ENCODE measurements around the gene OBP2A. TPM values are rescaled to one million over a fixed set of nuclear protein-coding genes. Genes with fewer than 3 reads are reported as not detected.
A peak's percentile ranks its signal among the peaks of the same experiment; 100 is the strongest.
"Not testable (repeated sequence)": the region's sequence is repeated elsewhere in the genome, so short reads cannot be mapped to it uniquely, and the experiment has no call there.

OBP2A gene
- total and polyA plus RNA-seq, 2 donors (not counting 1 experiment from before 2014, with no cell fraction given), result not detected

DNA sequence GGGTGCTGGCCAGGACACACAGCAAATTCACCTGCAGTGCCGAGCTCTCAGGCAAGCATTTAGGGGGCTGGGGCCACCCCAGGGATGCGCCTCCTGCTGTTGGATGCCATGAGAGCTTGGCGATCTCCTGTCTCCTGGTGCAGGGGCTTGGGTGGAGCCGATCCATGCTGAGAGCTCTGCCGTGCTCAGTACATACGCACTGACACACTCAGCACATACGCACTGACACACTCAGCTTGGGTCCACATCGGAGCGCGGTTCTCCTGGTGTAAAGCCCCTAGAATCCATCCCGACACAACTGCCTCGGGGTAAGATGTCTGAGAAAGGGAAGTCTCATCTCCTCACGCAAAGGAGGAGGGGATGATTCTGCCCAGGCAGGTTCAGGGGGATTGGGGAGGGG is 10.3 kb upstream of the OBP2A start:
- H3K4me3 ChIP-seq (replicated peaks in 1 of 4; ENCODE audit: control extremely low read depth in 1 of 4, insufficient read depth in 1 of 4, low read depth in 3 of 4, low read length in 4 of 4); H3K4me2 ChIP-seq (ENCODE audit: extremely low read depth, insufficient read depth, low read length); H3K27ac ChIP-seq (ENCODE audit: insufficient read depth, low read length); H4K20me1 ChIP-seq (ENCODE audit: control insufficient read depth, extremely low read depth, insufficient read depth, low read length); H3K9me3 ChIP-seq (ENCODE audit: control insufficient read depth, insufficient read depth, low read depth, low read length); H3K4me1 ChIP-seq (ENCODE audit: control insufficient read depth, extremely low read depth, insufficient read depth, low read length); H3K9ac ChIP-seq (ENCODE audit: insufficient read depth, low read length); H3K79me2 ChIP-seq (ENCODE audit: control insufficient read depth, insufficient read depth, low read length); H3K36me3 ChIP-seq (ENCODE audit: control insufficient read depth, insufficient read depth, low read length); DNase-seq (ENCODE audit: low read depth in 2 of 2); H2AFZ ChIP-seq (ENCODE audit: low read length); H3K27me3 ChIP-seq (ENCODE audit: control insufficient read depth, insufficient read depth, low read length): not testable (repeated sequence)

DNA sequence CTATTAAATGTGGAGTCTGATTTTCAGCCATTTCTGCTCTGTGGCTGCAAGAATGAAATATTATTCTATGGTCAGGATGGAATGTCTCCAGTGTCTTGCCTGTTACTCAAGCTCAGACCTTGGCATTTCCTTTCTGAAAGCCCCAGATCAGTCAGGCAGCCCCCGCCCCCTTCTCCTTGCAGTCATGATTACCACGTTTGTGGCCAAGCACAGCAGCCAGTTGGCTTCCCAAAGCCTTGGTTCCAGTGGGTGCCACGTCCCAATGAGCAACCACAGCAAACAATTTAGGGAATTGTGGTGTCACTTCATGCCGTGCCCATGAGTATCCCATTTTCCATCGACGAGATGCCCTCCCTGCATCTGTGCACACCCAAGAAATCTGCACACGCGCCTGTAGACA is 9.7 kb upstream of the OBP2A start:
- H3K36me3 ChIP-seq (ENCODE audit: control insufficient read depth, insufficient read depth, low read length), result no peaks in the 10 kb centered on the region
- no peaks in the 10 kb centered on the region for H3K79me2 ChIP-seq (ENCODE audit: control insufficient read depth, insufficient read depth, low read length)
- no peak overlapping the region for H3K9ac ChIP-seq (ENCODE audit: insufficient read depth, low read length)
- no peaks in the 10 kb centered on the region for H3K9me3 ChIP-seq (ENCODE audit: control insufficient read depth, insufficient read depth, low read depth, low read length)
- H4K20me1 ChIP-seq (ENCODE audit: control insufficient read depth, extremely low read depth, insufficient read depth, low read length), result no peaks in the 10 kb centered on the region
- peak in 1 of 2 donors; percentile 72 for DNase-seq (ENCODE audit: low read depth in 2 of 2)
- H3K27ac ChIP-seq (ENCODE audit: insufficient read depth, low read length), result no peak overlapping the region
- TF ChIP-seq, protein P1, sequence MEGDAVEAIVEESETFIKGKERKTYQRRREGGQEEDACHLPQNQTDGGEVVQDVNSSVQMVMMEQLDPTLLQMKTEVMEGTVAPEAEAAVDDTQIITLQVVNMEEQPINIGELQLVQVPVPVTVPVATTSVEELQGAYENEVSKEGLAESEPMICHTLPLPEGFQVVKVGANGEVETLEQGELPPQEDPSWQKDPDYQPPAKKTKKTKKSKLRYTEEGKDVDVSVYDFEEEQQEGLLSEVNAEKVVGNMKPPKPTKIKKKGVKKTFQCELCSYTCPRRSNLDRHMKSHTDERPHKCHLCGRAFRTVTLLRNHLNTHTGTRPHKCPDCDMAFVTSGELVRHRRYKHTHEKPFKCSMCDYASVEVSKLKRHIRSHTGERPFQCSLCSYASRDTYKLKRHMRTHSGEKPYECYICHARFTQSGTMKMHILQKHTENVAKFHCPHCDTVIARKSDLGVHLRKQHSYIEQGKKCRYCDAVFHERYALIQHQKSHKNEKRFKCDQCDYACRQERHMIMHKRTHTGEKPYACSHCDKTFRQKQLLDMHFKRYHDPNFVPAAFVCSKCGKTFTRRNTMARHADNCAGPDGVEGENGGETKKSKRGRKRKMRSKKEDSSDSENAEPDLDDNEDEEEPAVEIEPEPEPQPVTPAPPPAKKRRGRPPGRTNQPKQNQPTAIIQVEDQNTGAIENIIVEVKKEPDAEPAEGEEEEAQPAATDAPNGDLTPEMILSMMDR (conservative IDR thresholded peaks at IDR 0.05 in 1 of 2, IDR thresholded peaks at IDR 0.05 in 1 of 2; ENCODE audit: low read depth in 1 of 2, low read length in 2 of 2), result no peak
- no peak for TF ChIP-seq EZH2 (IDR thresholded peaks at IDR 0.05; ENCODE audit: low read length, missing control alignments)
- H3K4me3 ChIP-seq (replicated peaks in 1 of 4; ENCODE audit: control extremely low read depth in 1 of 4, insufficient read depth in 1 of 4, low read depth in 3 of 4, low read length in 4 of 4), result no peak overlapping the region
- no peak overlapping the region for H2AFZ ChIP-seq (ENCODE audit: low read length)
- no peaks in the 10 kb centered on the region for H3K27me3 ChIP-seq (ENCODE audit: control insufficient read depth, insufficient read depth, low read length)
- H3K4me1 ChIP-seq (ENCODE audit: control insufficient read depth, extremely low read depth, insufficient read depth, low read length), result no peaks in the 10 kb centered on the region
- no peak overlapping the region for H3K4me2 ChIP-seq (ENCODE audit: extremely low read depth, insufficient read depth, low read length)

DNA sequence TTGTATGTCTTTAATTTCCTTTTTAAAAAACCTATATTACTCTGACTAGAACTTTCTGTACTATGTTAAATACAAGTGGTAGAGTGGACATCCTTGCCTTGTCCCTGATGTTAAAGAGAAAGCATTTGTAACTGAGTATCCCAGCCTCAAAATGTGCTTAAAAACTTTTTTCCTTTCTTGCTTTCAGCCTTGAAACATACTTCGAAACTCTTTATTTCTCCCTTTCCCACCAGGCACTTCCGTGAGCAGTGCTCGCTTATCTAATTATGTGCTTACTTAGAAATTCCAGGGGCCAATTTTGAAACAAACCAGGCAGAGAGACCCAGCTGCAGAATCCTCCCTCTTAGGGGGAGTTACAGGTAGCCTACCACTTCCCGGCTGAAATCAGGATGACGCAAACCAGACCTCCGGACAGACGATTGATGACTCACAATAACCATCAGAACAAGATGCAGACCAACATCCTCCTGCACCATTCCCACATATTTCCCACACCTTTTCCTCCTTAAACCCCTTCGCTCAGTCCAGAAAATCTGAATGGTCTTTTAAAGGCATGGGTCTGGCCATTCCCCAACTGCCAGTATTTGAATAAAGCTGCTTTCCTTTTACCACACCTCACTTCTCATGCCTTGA is 2.5 kb upstream of the OBP2A start:
- not testable (repeated sequence) for H3K4me2 ChIP-seq (ENCODE audit: extremely low read depth, insufficient read depth, low read length)
- peak in 1 of 2 donors; percentile 7 for DNase-seq (ENCODE audit: low read depth in 2 of 2)

DNA sequence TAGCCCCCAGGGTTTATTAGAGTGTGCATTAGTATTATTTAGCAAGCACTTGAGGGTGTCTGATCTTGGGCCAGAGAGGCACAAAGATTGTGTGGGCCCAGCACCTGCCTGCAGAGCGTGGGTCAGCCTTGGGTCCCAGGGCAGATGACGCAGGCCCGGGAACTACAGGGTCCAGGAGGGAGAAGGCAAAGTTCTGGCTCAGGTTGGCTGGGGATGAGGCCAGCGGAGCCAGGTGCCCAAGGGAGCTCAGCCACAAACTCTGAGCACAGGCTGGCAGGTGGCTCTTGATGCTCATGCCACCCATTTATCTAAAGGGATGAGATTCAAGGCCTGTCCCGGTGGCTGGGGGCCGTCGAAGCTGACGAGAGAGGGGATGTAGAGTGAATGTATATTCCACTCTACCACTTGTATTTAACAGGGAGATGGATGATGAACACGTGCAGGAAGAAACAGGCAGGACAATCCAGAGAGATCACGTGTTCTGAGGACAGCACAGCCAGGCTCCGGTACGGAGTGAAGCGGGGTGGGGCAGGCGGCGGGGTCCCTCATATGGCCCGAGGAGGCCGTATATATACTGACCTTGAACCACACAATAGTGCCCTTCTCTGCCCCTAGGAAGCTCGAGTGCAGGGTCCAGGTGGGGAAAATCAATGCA is 818 bp upstream of the OBP2A start:
- H3K4me1 ChIP-seq (ENCODE audit: control insufficient read depth, extremely low read depth, insufficient read depth, low read length), result no peaks in the 10 kb centered on the region
- H3K79me2 ChIP-seq (ENCODE audit: control insufficient read depth, insufficient read depth, low read length), result no peaks in the 10 kb centered on the region
- no peak for DNase-seq (ENCODE audit: low read depth in 2 of 2)
- no peaks in the 10 kb centered on the region for H3K9me3 ChIP-seq (ENCODE audit: control insufficient read depth, insufficient read depth, low read depth, low read length)
- H3K4me2 ChIP-seq (ENCODE audit: extremely low read depth, insufficient read depth, low read length), result no peak overlapping the region
- H2AFZ ChIP-seq (ENCODE audit: low read length), result no peak overlapping the region
- H3K9ac ChIP-seq (ENCODE audit: insufficient read depth, low read length), result no peak overlapping the region
- H3K36me3 ChIP-seq (ENCODE audit: control insufficient read depth, insufficient read depth, low read length), result no peaks in the 10 kb centered on the region
- H3K27me3 ChIP-seq (ENCODE audit: control insufficient read depth, insufficient read depth, low read length), result no peaks in the 10 kb centered on the region
- no peaks in the 10 kb centered on the region for H4K20me1 ChIP-seq (ENCODE audit: control insufficient read depth, extremely low read depth, insufficient read depth, low read length)
- no peak overlapping the region for H3K27ac ChIP-seq (ENCODE audit: insufficient read depth, low read length)
- TF ChIP-seq EZH2 (IDR thresholded peaks at IDR 0.05; ENCODE audit: low read length, missing control alignments), result no peak
- TF ChIP-seq, protein P1 (conservative IDR thresholded peaks at IDR 0.05 in 1 of 2, IDR thresholded peaks at IDR 0.05 in 1 of 2; ENCODE audit: low read depth in 1 of 2, low read length in 2 of 2), result no peak
- no peak overlapping the region for H3K4me3 ChIP-seq (replicated peaks in 1 of 4; ENCODE audit: control extremely low read depth in 1 of 4, insufficient read depth in 1 of 4, low read depth in 3 of 4, low read length in 4 of 4)

More for the DNA sequence above, 2.5 kb upstream of the OBP2A start:
- H3K79me2 ChIP-seq (ENCODE audit: control insufficient read depth, insufficient read depth, low read length); H2AFZ ChIP-seq (ENCODE audit: low read length); H3K27me3 ChIP-seq (ENCODE audit: control insufficient read depth, insufficient read depth, low read length); H3K4me1 ChIP-seq (ENCODE audit: control insufficient read depth, extremely low read depth, insufficient read depth, low read length); H3K9ac ChIP-seq (ENCODE audit: insufficient read depth, low read length); H4K20me1 ChIP-seq (ENCODE audit: control insufficient read depth, extremely low read depth, insufficient read depth, low read length); H3K27ac ChIP-seq (ENCODE audit: insufficient read depth, low read length); H3K4me3 ChIP-seq (replicated peaks in 1 of 4; ENCODE audit: control extremely low read depth in 1 of 4, insufficient read depth in 1 of 4, low read depth in 3 of 4, low read length in 4 of 4); H3K36me3 ChIP-seq (ENCODE audit: control insufficient read depth, insufficient read depth, low read length); H3K9me3 ChIP-seq (ENCODE audit: control insufficient read depth, insufficient read depth, low read depth, low read length): not testable (repeated sequence)

DNA sequence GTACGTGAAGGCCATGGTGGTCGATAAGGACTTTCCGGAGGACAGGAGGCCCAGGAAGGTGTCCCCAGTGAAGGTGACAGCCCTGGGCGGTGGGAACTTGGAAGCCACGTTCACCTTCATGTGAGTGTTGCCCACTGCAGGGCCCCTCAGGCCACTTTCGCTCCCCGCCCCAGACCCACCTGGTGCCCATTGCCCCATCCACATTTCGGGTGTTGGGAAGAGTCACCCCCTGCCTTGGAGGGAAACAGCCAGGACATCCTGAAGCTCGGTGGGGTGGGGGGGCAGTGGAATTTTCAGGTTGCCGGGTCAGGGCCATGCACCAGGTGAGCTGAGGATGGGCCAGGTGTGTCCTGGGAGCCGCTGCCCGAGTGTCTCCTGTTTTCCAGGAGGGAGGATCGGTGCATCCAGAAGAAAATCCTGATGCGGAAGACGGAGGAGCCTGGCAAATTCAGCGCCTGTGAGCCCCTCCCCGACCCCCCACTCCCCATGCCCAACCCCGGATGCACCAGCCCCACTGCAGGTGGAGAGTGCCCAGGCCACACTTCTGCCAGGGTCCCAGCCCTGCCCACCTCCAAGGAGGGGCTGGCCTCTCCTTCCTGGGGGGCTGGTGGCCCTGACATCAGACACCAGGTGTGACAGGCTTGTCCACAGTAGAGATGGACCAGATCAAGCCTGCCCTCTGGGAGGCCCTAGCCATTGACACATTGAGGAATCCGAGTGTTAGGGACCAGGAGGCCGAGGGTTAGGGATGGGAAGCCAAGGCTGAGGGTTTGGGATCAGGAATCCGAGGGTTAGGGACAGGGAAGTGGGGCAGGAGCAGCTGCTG is 1.1 kb downstream of the OBP2A start:
- not testable (repeated sequence) for DNase-seq (ENCODE audit: low read depth in 2 of 2); H3K79me2 ChIP-seq (ENCODE audit: control insufficient read depth, insufficient read depth, low read length); H4K20me1 ChIP-seq (ENCODE audit: control insufficient read depth, extremely low read depth, insufficient read depth, low read length); H2AFZ ChIP-seq (ENCODE audit: low read length); H3K4me1 ChIP-seq (ENCODE audit: control insufficient read depth, extremely low read depth, insufficient read depth, low read length); H3K27ac ChIP-seq (ENCODE audit: insufficient read depth, low read length); H3K4me3 ChIP-seq (replicated peaks in 1 of 4; ENCODE audit: control extremely low read depth in 1 of 4, insufficient read depth in 1 of 4, low read depth in 3 of 4, low read length in 4 of 4); H3K9ac ChIP-seq (ENCODE audit: insufficient read depth, low read length); H3K4me2 ChIP-seq (ENCODE audit: extremely low read depth, insufficient read depth, low read length); H3K36me3 ChIP-seq (ENCODE audit: control insufficient read depth, insufficient read depth, low read length); H3K27me3 ChIP-seq (ENCODE audit: control insufficient read depth, insufficient read depth, low read length); H3K9me3 ChIP-seq (ENCODE audit: control insufficient read depth, insufficient read depth, low read depth, low read length)

Measured in fibroblast of lung (primary cell).